ENCODE results near the gene CPLX1. TPM values are rescaled to one million over a fixed set of nuclear protein-coding genes. Genes with fewer than 3 reads are reported as not detected.

CPLX1 gene
- total RNA-seq, 4 donors from 2014 or later = 0.34 to 3.8 (median 0.74) TPM

GRCh38 chr4:821181-821591, 4.7 kb downstream of the CPLX1 start:
- TF ChIP-seq CTCF (IDR thresholded peaks at IDR 0.05; ENCODE audit: low read depth) = no peak

- no peak for TF ChIP-seq CTCF (IDR thresholded peaks at IDR 0.05; ENCODE audit: low read depth)
These were observed 5.4 kb downstream of the CPLX1 start for GRCh38 chr4:820230-821172.

- TF ChIP-seq CTCF (IDR thresholded peaks at IDR 0.05; ENCODE audit: low read depth) = no peak
These were observed 6.3 kb downstream of the CPLX1 start for GRCh38 chr4:819401-820229.

- no peak for TF ChIP-seq CTCF (IDR thresholded peaks at IDR 0.05; ENCODE audit: low read depth)
These were observed 7.6 kb downstream of the CPLX1 start for GRCh38 chr4:818106-818921.

GRCh38 chr4:815464-816146, 10.3 kb downstream of the CPLX1 start:
- no peak for TF ChIP-seq CTCF (IDR thresholded peaks at IDR 0.05; ENCODE audit: low read depth)

- no peak for TF ChIP-seq CTCF (IDR thresholded peaks at IDR 0.05; ENCODE audit: low read depth)
These were observed 11.5 kb downstream of the CPLX1 start for GRCh38 chr4:814312-814850.

Data from subcutaneous adipose tissue (tissue), 4 donors.